Epithelial cell of proximal tubule (primary cell): ENCODE results near the gene LINC01488. TPM values are rescaled to one million over a fixed set of nuclear protein-coding genes. Genes with fewer than 3 reads are reported as not detected.

Source experiments
- DNase-seq: peaks from one replicate; pipeline ENCODE4 v3.0.0-alpha.2; 2011; ENCODE audit warnings: low read depth
- H3K4me3 ChIP-seq: 2 replicates; pipeline ENCODE4 v1.5.1; 2011; ENCODE audit warnings: low read depth, mild to moderate bottlenecking, low read length
- total RNA-seq: library from RNA; depleted of rRNA; stranded (reverse); fragments of >200 nt; gene quantifications from 2 replicates; pipeline ENCODE4 v1.2.3, GENCODE V29; 2015
- TF ChIP-seq, protein P1 (sequence below): conservative IDR thresholded peaks from 2 replicates; pipeline ENCODE4 v1.5.1; 2012; ENCODE audit warnings: low read depth, mild to moderate bottlenecking, low read length

The LINC01488 gene
- total RNA-seq, 1 donor from 2014 or later = not detected

DNA sequence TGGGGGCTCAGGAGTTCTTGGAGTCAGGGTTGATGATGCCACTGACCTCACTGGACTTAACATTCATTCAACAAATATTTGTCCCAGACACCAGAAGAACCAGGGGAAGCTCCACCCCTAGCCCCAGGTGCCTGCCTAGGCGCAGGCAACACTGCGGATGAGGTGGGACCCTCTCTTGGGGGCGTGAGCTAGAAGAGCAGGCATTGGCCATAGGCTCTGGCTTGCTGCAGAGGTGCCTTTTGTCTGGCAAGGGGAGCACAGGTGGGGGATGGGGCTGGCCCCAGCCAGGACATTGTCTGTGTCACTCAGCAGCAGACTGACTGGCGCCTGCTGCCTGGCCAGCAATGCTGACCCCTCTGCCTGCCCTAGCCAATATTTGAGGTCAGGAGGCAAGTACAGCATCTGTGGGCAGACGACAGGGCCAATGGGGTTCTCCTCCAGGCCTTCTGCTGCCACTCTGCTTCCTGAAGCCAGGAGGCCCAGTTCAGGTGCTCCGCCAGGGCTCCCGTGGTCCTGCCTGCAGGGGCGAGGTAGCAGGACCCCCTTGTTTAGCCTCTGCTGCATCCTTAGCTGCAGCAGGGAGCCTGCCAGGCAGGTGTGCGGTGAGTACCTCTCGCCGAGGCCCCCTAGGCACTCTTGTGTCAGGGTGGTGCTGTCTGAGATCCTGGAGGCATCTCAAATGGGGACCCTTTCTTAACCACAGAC, 4.0 kb downstream of the LINC01488 start:
- H3K4me3 ChIP-seq = no peak overlapping the region
- TF ChIP-seq, protein P1, sequence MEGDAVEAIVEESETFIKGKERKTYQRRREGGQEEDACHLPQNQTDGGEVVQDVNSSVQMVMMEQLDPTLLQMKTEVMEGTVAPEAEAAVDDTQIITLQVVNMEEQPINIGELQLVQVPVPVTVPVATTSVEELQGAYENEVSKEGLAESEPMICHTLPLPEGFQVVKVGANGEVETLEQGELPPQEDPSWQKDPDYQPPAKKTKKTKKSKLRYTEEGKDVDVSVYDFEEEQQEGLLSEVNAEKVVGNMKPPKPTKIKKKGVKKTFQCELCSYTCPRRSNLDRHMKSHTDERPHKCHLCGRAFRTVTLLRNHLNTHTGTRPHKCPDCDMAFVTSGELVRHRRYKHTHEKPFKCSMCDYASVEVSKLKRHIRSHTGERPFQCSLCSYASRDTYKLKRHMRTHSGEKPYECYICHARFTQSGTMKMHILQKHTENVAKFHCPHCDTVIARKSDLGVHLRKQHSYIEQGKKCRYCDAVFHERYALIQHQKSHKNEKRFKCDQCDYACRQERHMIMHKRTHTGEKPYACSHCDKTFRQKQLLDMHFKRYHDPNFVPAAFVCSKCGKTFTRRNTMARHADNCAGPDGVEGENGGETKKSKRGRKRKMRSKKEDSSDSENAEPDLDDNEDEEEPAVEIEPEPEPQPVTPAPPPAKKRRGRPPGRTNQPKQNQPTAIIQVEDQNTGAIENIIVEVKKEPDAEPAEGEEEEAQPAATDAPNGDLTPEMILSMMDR = no peak

GRCh38 chr11:69486056-69486772, 4.8 kb downstream of the LINC01488 start:
- no peak for DNase-seq
- no peak overlapping the region for H3K4me3 ChIP-seq
- TF ChIP-seq, protein P1 = no peak

More for the DNA sequence above, 4.0 kb downstream of the LINC01488 start:
- no peak for DNase-seq

DNA sequence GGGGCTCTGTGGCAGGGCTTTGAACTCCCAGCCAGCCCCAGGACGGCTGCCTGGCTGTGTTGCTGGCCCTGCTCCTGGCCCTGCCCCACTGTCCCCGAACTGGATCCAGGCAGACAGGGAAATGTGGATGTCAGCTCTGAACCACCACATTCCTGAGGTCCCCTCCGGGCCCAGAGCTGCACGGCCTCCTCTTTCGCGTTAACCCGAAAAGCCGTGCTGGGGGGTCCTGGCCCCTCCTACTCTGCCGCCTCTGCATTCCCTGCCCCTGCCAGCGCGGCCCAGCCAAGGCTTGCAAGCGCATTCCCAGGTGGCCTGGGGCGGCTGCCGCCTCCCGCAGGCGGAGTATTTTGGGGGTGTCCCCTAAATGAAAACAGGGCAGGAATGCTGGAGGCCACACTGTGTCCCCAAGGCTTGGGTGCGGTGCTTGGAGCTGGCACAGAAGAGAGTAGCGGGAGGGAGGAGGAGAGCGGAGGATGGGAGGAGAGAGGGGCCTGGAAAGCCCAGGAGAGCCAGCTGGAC, 5.4 kb downstream of the LINC01488 start:
- no peak for DNase-seq
- TF ChIP-seq, protein P1 = no peak
- H3K4me3 ChIP-seq = no peak overlapping the region

GRCh38 chr11:69487391-69487790, 5.9 kb downstream of the LINC01488 start:
- TF ChIP-seq, protein P1 = no peak
- no peak overlapping the region for H3K4me3 ChIP-seq
- DNase-seq = no peak

DNA sequence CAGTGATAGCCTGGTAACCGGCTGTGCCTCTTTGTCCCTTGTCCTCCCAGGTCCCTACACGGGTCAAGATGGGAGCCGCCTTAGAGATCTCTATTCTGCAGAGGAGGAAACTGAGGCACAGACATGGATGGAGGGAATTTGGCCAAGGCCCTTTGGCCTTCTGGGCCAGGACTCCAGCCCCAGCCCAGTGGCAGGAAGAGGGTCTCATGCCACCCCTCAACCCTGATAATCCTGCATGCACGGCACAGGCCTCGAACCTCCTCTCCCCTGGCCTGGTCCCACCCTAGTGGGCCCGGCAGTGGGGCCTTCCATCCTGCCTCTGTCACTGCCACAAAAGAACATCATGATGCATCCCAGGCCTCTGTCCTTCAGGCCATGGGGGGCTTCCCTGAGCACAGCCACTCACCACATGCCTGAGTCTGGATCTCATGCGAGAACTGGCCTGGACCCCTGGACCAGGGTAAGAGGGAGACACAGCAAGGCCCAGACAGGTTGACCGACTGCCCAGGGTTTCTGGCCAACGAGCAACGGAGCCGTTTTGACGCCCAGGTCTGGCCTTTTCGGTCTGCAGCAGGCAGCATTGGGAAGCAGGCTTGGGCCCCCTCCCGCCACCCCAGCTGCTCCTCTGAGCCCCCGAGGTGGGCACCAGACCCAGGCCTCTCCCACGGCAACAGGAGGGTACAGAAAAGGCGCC, 6.5 kb downstream of the LINC01488 start:
- TF ChIP-seq, protein P1 = no peak
- DNase-seq = no peak
- H3K4me3 ChIP-seq = no peak overlapping the region

DNA sequence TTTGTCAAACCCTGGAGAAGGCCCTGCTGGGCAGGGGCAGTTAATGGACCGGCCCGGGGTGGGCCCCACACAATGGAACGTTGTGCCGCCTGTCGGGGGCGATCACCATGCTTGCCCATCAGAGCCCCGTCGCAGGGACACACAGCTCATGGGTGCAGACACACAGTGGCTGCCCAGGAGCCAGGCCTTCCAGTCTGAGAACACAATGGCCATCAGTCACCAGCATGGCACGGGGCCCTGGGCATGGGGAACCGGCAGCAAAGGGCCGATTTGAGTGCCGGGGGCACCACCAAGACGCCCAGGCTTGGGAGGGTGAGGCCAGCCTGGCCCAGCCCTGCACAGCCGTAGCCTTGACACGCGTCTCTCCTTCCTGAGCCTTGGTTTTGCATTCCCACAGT, 7.1 kb downstream of the LINC01488 start:
- TF ChIP-seq, protein P1 = no peak
- no peak overlapping the region for H3K4me3 ChIP-seq
- no peak for DNase-seq
